Heart right ventricle (tissue), 16 donors: Measurements from ENCODE around the gene ZNF737. TPM values are rescaled to one million over a fixed set of nuclear protein-coding genes. Genes with fewer than 3 reads are reported as not detected.
"Not testable (repeated sequence)": the region's sequence is repeated elsewhere in the genome, so short reads cannot be mapped to it uniquely, and the experiment has no call there.

Experiments used
- ATAC-seq, 8 donors: fragments of 200-7000 bp; cut with Tn5 transposase; one replicate each; pipeline ENCODE4 v1.9.1; 2020; ENCODE audit warnings: mild to moderate bottlenecking in 8 of 8, moderate library complexity in 8 of 8, moderate number of reproducible peaks in 1 of 8
- DNase-seq, 2 donors: peaks; one replicate each; pipeline ENCODE4 v3.0.0-alpha.2; 2020
- H3K27ac ChIP-seq, 10 donors: fragments of 200-600 bp; sonication (generic) in 2 of 10; one replicate each; pipeline versions ENCODE4 v1.5.0 to v1.8.0; 2020 to 2022; ENCODE audit warnings: mild to moderate bottlenecking in 3 of 10
- H3K27me3 ChIP-seq, 7 donors: fragments of 200-600 bp; one replicate each; pipeline ENCODE4 v1.8.0; 2021 to 2022; ENCODE audit warnings: mild to moderate bottlenecking in 2 of 7
- H3K36me3 ChIP-seq, 9 donors: fragments of 200-600 bp; sonication (generic) in 1 of 9; one replicate each; pipeline versions ENCODE4 v1.5.0 to v1.8.0; 2020 to 2022; ENCODE audit warnings: mild to moderate bottlenecking in 2 of 9
- H3K4me1 ChIP-seq, 9 donors: fragments of 200-600 bp; sonication (generic) in 1 of 9; one replicate each; pipeline versions ENCODE4 v1.5.0 to v1.8.0; 2020 to 2022; ENCODE audit warnings: mild to moderate bottlenecking in 4 of 9
- H3K4me3 ChIP-seq, 10 donors: fragments of 200-600 bp; sonication (generic) in 2 of 10; one replicate each; pipeline versions ENCODE4 v1.5.0 to v1.8.0; 2020 to 2022; ENCODE audit warnings: mild to moderate bottlenecking in 7 of 10, moderate library complexity in 2 of 10
- H3K9me3 ChIP-seq, 11 donors: fragments of 200-600 bp in 10 of 11; sonication (generic) in 2 of 11; one replicate each; pipeline versions ENCODE4 v1.5.0 to v1.8.0; 2013 to 2022; ENCODE audit warnings: mild to moderate bottlenecking in 2 of 11, control low read depth in 1 of 11, moderate library complexity in 1 of 11
- CTCF ChIP-seq, 9 donors: fragments of 200-600 bp; sonication (generic) in 2 of 9; IDR thresholded peaks; one replicate each; pipeline versions ENCODE4 v1.5.0 to v1.8.0; 2021 to 2022; ENCODE audit warnings: antibody characterized with exemption in 9 of 9, mild to moderate bottlenecking in 5 of 9, moderate library complexity in 1 of 9
- WGBS, 2 donors: extraction: QIAGEN DNeasy Blood & Tissue Kit; methylation state at CpG; one replicate each; pipeline ENCODE4 v1.1.7; 2013; ENCODE audit warnings: inconsistent platforms in 1 of 2; 5-methylcytosine and 5-hydroxymethylcytosine counted together
- intact Hi-C, 10 donors: fragments of 100-400 bp; cut with DNase I; formaldehyde crosslinking; loops; one replicate each; pipeline versions ENCODE4 v1.11.1 to v1.14.2; 2022
- polyA plus RNA-seq, 2 donors: library from polyadenylated mRNA; stranded (reverse); fragments of 200-250 nt; gene quantifications; one replicate each; pipeline ENCODE4 v1.2.3, GENCODE V29; 2013
- total RNA-seq, 10 donors: library from RNA; stranded (reverse); fragmentation: NEBNext Ultra II Directional in 3 of 10; extraction: Animal tissue kit (Norgen Biotek cat#: 25700) in 3 of 10; gene quantifications; one replicate each; pipeline versions ENCODE4 v1.2.1 to v1.2.4, GENCODE V29; 2021 to 2023
- donor health status: Arrhythmogenic right ventricular cardiomyopathy.
- donor health status: ischemic (EF 13 %, LVEDD 7.1; RV severe dilation, severe dysfunction).
- donor health status: healthy with polysubstance abuse.
- donor health status: DM: no; HTN: yes; CAD: no.
- donor health status: DM: no; HTN: no; CAD: no.
- donor health status: ischemic (EF 25% LVEDD 6.9; RV normal size, moderate dysfunction).
- donor health status: ischemic (EF 25% LVEDD 5.7; RV mildly dilated, moderate dysfunction).
- donor health status: healthy.
- donor health status: DM: yes; HTN: yes; CAD: no.
- donor health status: Ischemic cardiomyopathy.
- donor health status: ischemic (EF 35%, LVEDD 5.7; RV mildly dilated, moderate dysfunction).
- donor health status: nonischemic (EF 11% LVEDD 7.7; RV severe dilation, severe dysfunction).
- donor health status: DM: yes; HTN: yes; CAD: no.
- donor health status: PGD.
- donor health status: ischemic (EF 29% LVEDD 5.4; RV normal size, mild dysfunction).
- donor health status: nonischemic (EF 23%, LVEDD 6.1; RV moderate dilation, normal function).

The ZNF737 gene
- total and polyA plus RNA-seq, 12 donors, result 1.4 to 8.5 (median 3.6) TPM

DNA sequence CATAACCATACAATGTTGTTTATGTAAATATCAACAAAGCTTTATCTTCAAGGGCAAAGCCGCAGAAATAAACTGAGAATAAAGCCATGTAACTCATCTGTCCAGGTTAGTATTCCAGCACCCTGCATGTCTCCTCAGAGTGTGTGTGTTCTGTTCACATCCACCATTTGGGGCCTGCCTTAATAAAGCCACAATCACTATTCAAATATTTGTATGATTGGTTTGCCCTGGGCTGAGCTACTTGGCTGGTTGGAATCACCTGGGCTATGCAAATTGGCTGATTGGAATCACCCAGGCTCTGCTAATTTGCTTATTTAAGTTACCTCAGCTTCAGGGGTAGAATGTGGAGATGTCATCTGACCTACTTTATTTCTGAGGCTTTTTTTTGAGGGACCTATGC lies 42.4 kb upstream of the ZNF737 start:
- Histone ChIP-seq H3K4me3 (no peak overlapping the region), H3K36me3 (no peaks in the 10 kb centered on the region), H3K27me3 (no peaks in the 10 kb centered on the region), H3K4me1 (no peaks in the 10 kb centered on the region), H3K9me3 (peaks cover 0 to 97% (median 24%) of the 10 kb centered on the region in 11 donors), H3K27ac (no peak overlapping the region)
- DNase-seq (no peak), ATAC-seq (no peak)
- 0 to 97% methylated on average over 1 of the region's 1 CpG for WGBS, 2 donors
- no peak for TF ChIP-seq CTCF (IDR thresholded peaks at IDR 0.05)
- intact Hi-C loops, result no loop called here

- DNase-seq (no peak), ATAC-seq (no peak)
- Histone ChIP-seq H3K4me3 (no peak overlapping the region), H3K9me3 (peaks cover 0 to 98% (median 57%) of the 10 kb centered on the region in 11 donors), H3K36me3 (peaks cover 0 to 80% (median 19%) of the 10 kb centered on the region in 9 donors), H3K4me1 (peaks cover 0 to 9% (median 0%) of the 10 kb centered on the region in 9 donors), H3K27me3 (no peaks in the 10 kb centered on the region), H3K27ac (no peak overlapping the region)
- intact Hi-C loops, result no loop called here
- no peak for TF ChIP-seq CTCF (IDR thresholded peaks at IDR 0.05)
Observed at GRCh38 chr19:20558571-20558970, 7.0 kb downstream of the ZNF737 start.

DNA sequence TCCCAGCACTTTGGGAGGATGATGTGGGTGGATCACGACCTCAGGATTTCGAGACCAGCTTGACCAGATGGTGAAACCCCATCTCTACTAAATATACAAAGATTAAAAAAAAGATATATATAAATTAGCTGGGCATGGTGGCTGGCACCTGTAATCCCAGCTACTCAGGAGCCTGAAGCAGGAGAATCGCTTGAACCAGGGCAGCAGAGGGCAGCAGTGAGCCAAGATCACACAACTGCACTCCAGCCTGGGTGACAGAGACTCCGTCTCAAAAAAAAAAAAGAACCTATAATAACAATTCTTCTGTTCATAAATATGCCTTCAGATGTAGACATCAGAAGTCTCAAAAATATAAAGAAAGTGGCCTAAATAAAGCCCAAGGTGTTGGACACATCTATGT lies 7.6 kb downstream of the ZNF737 start:
- no peak overlapping the region for H3K27ac ChIP-seq
- peak in 6 of 9 donors; percentile 6 to 56 (median 41) for TF ChIP-seq CTCF (IDR thresholded peaks at IDR 0.05)
- ATAC-seq, result no peak
- peaks cover 0 to 80% (median 23%) of the 10 kb centered on the region in 9 donors for H3K36me3 ChIP-seq
- intact Hi-C loops, result no loop called here
- no peaks in the 10 kb centered on the region for H3K27me3 ChIP-seq
- peaks cover 0 to 98% (median 63%) of the 10 kb centered on the region in 11 donors for H3K9me3 ChIP-seq
- WGBS, 2 donors, result 54 to 62% methylated on average over 4 of the region's 4 CpGs
- H3K4me3 ChIP-seq, result no peak overlapping the region
- H3K4me1 ChIP-seq, result peaks cover 0 to 4% (median 0%) of the 10 kb centered on the region in 9 donors
- DNase-seq, result peak; percentile 7 to 18

DNA sequence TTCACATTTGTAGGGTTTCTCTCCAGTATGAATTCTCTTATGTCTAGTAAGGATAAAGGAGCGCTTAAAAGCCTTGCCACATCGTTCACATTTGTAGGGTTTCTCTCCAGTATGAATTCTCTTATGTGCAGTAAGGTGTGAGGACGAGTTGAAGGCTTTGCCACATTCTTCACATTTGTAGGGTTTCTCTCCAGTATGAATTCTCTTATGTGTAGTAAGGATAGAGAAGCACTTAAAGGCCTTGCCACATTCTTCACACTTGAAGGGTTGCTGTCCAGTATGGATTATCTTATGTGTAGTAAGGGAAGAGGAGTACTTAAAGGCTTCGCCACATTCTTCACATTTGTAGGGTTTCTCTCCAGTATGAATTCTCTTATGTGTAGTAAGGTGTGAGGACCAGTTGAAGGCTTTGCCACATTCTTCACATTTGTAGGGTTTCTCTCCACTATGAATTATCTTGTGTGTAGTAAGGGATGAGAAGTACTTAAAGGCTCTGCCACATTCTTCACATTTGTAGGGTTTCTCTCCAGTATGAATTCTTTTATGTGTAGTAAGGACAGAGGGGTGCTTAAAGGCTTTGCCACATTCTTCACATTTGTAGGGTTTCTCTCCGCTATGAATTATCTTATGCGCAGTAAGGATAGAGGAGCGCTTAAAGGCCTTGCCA lies 20.8 kb downstream of the ZNF737 start:
- intact Hi-C loops, H3K27me3 ChIP-seq, DNase-seq, ATAC-seq, H3K4me1 ChIP-seq, H3K27ac ChIP-seq: not testable (repeated sequence)
- Histone ChIP-seq H3K36me3 (peaks cover 9 to 100% (median 66%) of the 10 kb centered on the region in 9 donors), H3K4me3 (peak overlapping the region in 1 of 10 donors; percentile 11), H3K9me3 (peaks cover 18 to 100% (median 100%) of the 10 kb centered on the region in 11 donors)
- 97 to 99% methylated on average over 7 of the region's 7 CpGs for WGBS, 2 donors

- H3K4me1 ChIP-seq, H3K27me3 ChIP-seq, H3K27ac ChIP-seq, DNase-seq, ATAC-seq, intact Hi-C loops, H3K4me3 ChIP-seq: not testable (repeated sequence)
- 95% methylated on average over 17 of the region's 29 CpGs; no CpG with 5 or more reads in 1 of the 2 donors for WGBS, 2 donors
- H3K36me3 ChIP-seq, result peaks cover 0 to 40% (median 8%) of the 10 kb centered on the region in 9 donors
- peaks cover 0 to 92% (median 35%) of the 10 kb centered on the region in 11 donors for H3K9me3 ChIP-seq
Observed at GRCh38 chr19:20530303-20530702, 35.3 kb downstream of the ZNF737 start.
